ENCODE data around the gene TMUB2. TPM values are rescaled to one million over a fixed set of nuclear protein-coding genes. Genes with fewer than 3 reads are reported as not detected.

The TMUB2 gene
- total and polyA plus RNA-seq, 9 of the 15 experiments (the other 6 are each of a cell fraction or from before 2014, with no cell fraction given) = 4.1 to 29.8 (median 16.3) TPM

DNA sequence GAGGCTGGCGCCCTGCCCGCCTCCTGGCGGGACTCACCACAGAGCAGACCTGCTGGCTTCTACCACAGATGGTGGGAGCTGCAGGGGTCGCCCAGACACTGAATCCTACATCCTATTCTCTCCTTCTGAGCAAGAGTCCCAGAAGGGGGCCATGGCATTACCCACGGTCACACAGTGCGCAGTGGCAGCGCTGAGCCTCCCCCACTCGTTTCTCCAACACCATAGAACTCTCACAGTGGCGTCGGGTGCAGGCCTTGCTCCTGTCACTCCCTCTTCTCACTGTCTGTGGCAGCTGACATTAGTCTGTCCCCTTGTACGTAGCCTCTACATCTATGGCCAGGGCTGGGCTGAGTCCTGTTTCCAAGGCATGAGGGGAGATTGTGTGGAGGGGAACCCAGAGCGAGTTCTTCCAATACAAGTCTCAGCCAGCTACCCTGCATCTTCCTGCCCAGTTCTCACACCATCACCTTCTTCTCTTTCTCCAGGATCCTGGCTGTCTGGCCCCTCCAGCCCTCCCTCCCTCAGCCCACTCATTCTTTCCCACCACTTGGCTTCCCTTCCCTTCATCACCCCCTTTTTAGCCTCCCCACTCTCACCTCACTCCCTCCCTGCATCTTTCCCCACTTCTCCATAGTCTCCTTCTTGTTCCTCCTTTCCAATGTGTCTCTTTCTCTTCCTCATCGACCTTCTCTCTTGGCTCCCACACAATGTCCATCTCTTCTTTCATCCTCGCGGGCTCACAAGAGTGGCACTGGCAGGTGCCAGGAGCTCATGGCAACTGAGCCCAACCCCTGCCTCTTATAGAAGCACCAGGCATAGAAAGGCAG is 26.8 kb downstream of the TMUB2 start (continued):
- TF ChIP-seq, protein P1, sequence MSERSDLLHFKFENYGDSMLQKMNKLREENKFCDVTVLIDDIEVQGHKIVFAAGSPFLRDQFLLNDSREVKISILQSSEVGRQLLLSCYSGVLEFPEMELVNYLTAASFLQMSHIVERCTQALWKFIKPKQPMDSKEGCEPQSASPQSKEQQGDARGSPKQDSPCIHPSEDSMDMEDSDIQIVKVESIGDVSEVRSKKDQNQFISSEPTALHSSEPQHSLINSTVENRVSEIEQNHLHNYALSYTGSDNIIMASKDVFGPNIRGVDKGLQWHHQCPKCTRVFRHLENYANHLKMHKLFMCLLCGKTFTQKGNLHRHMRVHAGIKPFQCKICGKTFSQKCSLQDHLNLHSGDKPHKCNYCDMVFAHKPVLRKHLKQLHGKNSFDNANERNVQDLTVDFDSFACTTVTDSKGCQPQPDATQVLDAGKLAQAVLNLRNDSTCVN (CRISPR knock-in tag; IDR thresholded peaks at IDR 0.05) = peak; percentile 94
- TF ChIP-seq, protein P2, sequence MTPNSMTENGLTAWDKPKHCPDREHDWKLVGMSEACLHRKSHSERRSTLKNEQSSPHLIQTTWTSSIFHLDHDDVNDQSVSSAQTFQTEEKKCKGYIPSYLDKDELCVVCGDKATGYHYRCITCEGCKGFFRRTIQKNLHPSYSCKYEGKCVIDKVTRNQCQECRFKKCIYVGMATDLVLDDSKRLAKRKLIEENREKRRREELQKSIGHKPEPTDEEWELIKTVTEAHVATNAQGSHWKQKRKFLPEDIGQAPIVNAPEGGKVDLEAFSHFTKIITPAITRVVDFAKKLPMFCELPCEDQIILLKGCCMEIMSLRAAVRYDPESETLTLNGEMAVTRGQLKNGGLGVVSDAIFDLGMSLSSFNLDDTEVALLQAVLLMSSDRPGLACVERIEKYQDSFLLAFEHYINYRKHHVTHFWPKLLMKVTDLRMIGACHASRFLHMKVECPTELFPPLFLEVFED (CRISPR knock-in tag; conservative IDR thresholded peaks at IDR 0.05) = peak; percentile 98
- TF ChIP-seq CSDE1 (IDR thresholded peaks at IDR 0.05) (no peak), STAG1 (CRISPR knock-in tag; IDR thresholded peaks at IDR 0.05; ENCODE audit: borderline replicate concordance) (no peak), ZNF121 (CRISPR knock-in tag; conservative IDR thresholded peaks at IDR 0.05) (no peak), POLR2G (IDR thresholded peaks at IDR 0.05; ENCODE audit: low read depth, low read length) (peak; percentile 51; the same call in 1 of the 2 replicates), POLR2B (IDR thresholded peaks at IDR 0.05; ENCODE audit: low read depth, partially characterized antibody) (peak; percentile 83), JUNB (CRISPR knock-in tag; conservative IDR thresholded peaks at IDR 0.05) (no peak), SUPT5H (IDR thresholded peaks at IDR 0.05) (peak; percentile 79), SIRT6 (IDR thresholded peaks at IDR 0.05; ENCODE audit: low read depth, low read length) (no peak), PML (IDR thresholded peaks at IDR 0.05; ENCODE audit: low read length) (no peak), MEF2A (IDR thresholded peaks at IDR 0.05; ENCODE audit: control insufficient read depth, low read depth, low read length) (no peak), ZNF57 (CRISPR knock-in tag; IDR thresholded peaks at IDR 0.05) (no peak), TAF7 (tag; IDR thresholded peaks at IDR 0.05) (0 out of 2 replicates have a peak, but pooled peaks have one; percentile 10), POLR2A (conservative IDR thresholded peaks at IDR 0.05) (peak; percentile 71)
- TF ChIP-seq, protein P3, sequence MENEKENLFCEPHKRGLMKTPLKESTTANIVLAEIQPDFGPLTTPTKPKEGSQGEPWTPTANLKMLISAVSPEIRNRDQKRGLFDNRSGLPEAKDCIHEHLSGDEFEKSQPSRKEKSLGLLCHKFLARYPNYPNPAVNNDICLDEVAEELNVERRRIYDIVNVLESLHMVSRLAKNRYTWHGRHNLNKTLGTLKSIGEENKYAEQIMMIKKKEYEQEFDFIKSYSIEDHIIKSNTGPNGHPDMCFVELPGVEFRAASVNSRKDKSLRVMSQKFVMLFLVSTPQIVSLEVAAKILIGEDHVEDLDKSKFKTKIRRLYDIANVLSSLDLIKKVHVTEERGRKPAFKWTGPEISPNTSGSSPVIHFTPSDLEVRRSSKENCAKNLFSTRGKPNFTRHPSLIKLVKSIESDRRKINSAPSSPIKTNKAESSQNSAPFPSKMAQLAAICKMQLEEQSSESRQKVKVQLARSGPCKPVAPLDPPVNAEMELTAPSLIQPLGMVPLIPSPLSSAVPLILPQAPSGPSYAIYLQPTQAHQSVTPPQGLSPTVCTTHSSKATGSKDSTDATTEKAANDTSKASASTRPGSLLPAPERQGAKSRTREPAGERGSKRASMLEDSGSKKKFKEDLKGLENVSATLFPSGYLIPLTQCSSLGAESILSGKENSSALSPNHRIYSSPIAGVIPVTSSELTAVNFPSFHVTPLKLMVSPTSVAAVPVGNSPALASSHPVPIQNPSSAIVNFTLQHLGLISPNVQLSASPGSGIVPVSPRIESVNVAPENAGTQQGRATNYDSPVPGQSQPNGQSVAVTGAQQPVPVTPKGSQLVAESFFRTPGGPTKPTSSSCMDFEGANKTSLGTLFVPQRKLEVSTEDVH (IDR thresholded peaks at IDR 0.05; ENCODE audit: low read depth, partially characterized antibody) = peak; percentile 62
- TF ChIP-seq, protein P4, sequence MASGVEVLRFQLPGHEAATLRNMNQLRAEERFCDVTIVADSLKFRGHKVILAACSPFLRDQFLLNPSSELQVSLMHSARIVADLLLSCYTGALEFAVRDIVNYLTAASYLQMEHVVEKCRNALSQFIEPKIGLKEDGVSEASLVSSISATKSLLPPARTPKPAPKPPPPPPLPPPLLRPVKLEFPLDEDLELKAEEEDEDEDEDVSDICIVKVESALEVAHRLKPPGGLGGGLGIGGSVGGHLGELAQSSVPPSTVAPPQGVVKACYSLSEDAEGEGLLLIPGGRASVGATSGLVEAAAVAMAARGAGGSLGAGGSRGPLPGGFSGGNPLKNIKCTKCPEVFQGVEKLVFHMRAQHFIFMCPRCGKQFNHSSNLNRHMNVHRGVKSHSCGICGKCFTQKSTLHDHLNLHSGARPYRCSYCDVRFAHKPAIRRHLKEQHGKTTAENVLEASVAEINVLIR (CRISPR knock-in tag; IDR thresholded peaks at IDR 0.05) = no peak
- TF ChIP-seq, protein P5, sequence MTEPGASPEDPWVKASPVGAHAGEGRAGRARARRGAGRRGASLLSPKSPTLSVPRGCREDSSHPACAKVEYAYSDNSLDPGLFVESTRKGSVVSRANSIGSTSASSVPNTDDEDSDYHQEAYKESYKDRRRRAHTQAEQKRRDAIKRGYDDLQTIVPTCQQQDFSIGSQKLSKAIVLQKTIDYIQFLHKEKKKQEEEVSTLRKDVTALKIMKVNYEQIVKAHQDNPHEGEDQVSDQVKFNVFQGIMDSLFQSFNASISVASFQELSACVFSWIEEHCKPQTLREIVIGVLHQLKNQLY (CRISPR knock-in tag; conservative IDR thresholded peaks at IDR 0.05) = no peak
- TF ChIP-seq, protein P6, sequence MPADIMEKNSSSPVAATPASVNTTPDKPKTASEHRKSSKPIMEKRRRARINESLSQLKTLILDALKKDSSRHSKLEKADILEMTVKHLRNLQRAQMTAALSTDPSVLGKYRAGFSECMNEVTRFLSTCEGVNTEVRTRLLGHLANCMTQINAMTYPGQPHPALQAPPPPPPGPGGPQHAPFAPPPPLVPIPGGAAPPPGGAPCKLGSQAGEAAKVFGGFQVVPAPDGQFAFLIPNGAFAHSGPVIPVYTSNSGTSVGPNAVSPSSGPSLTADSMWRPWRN (IDR thresholded peaks at IDR 0.05; ENCODE audit: low read depth) = no peak

All from K562 (cell line).